T-cell (primary cell): ENCODE results near the gene WNT9B. TPM values are rescaled to one million over a fixed set of nuclear protein-coding genes. Genes with fewer than 3 reads are reported as not detected.
"Not testable (repeated sequence)": the region's sequence is repeated elsewhere in the genome, so short reads cannot be mapped to it uniquely, and the experiment has no call there.

Experiments
- ATAC-seq, 4 experiments: fragments of 200-7000 bp in 3 of 4; fragments of 150-1000 bp in 1 of 4; cut with Tn5 transposase; replicated peaks in 1 of 4; 1 replicate in 3 of 4; 2 replicates in 1 of 4; pipeline ENCODE4 v1.10.0; 2021; ENCODE audit warnings: moderate library complexity in 3 of 4, mild to moderate bottlenecking in 2 of 4, moderate number of reproducible peaks in 1 of 4
- CTCF ChIA-PET, 2 donors: fragments of 300-600 bp; sonication (Branson Sonifier 250); formaldehyde crosslinking; loops; one replicate each; lab custom pipeline; 2022; ENCODE audit warnings: antibody characterized with exemption in 2 of 2; lab: Charles Lee
- POLR2A ChIA-PET, 2 donors: fragments of 300-600 bp; sonication (Branson Sonifier 250); formaldehyde crosslinking; loops; one replicate each; lab custom pipeline; 2022; ENCODE audit warnings: antibody characterized with exemption in 2 of 2; lab: Charles Lee
- DNase-seq, 35 experiments: peaks; one replicate each; pipeline versions ENCODE4 v3.0.0 to v3.0.0-alpha.2; 2013 to 2023
- H3K27ac ChIP-seq: one replicate; pipeline ENCODE4 v1.5.1; 2013; ENCODE audit warnings: low read length
- H3K27me3 ChIP-seq, 2 experiments: replicated peaks in 1 of 2; 1 replicate in 1 of 2; 2 replicates in 1 of 2; pipeline versions ENCODE4 v1.6.1 to v1.7.0; 2013; ENCODE audit warnings: low read length in 1 of 2, mixed read lengths in 1 of 2; ENCODE audit not compliant: control insufficient read depth in 2 of 2, insufficient read depth in 2 of 2; ENCODE audit errors: extremely low read depth in 1 of 2
- H3K36me3 ChIP-seq, 2 donors: 1 replicate in 1 of 2; 2 replicates in 1 of 2; pipeline versions ENCODE4 v1.6.1 to v1.7.0; 2013; ENCODE audit warnings: low read length in 1 of 2; ENCODE audit not compliant: control insufficient read depth in 2 of 2, insufficient read depth in 1 of 2; ENCODE audit errors: extremely low read depth in 1 of 2
- H3K4me1 ChIP-seq, 2 experiments: 1 replicate in 1 of 2; 2 replicates in 1 of 2; pipeline versions ENCODE4 v1.6.1 to v1.7.0; 2013; ENCODE audit warnings: low read length in 2 of 2, mixed read lengths in 1 of 2; ENCODE audit not compliant: insufficient read depth in 2 of 2, control insufficient read depth in 1 of 2; ENCODE audit errors: extremely low read depth in 1 of 2
- H3K4me3 ChIP-seq, 2 donors: 1 replicate in 1 of 2; 2 replicates in 1 of 2; pipeline versions ENCODE4 v1.5.1 to v1.7.0; 2013; ENCODE audit warnings: mild to moderate bottlenecking in 2 of 2, low read length in 1 of 2, moderate library complexity in 1 of 2; ENCODE audit not compliant: control insufficient read depth in 1 of 2; ENCODE audit errors: extremely low read depth in 1 of 2
- H3K9me3 ChIP-seq: 2 replicates; pipeline ENCODE4 v1.7.0; 2013
- H3K27ac Mint-ChIP-seq, 2 donors: one replicate each; pipeline ENCODE4 v1.8.0; 2020 to 2021; ENCODE audit warnings: mild to moderate bottlenecking in 2 of 2, mixed read lengths in 2 of 2
- H3K27me3 Mint-ChIP-seq, 2 donors: one replicate each; pipeline ENCODE4 v1.8.0; 2021 to 2022; ENCODE audit warnings: mixed read lengths in 2 of 2
- H3K36me3 Mint-ChIP-seq: one replicate; pipeline ENCODE4 v1.8.0; 2021; ENCODE audit warnings: mixed read lengths
- H3K4me1 Mint-ChIP-seq, 3 donors: one replicate each; pipeline ENCODE4 v1.8.0; 2020 to 2022; ENCODE audit warnings: mixed read lengths in 3 of 3, mild to moderate bottlenecking in 1 of 3
- H3K4me3 Mint-ChIP-seq, 3 donors: one replicate each; pipeline ENCODE4 v1.8.0; 2020 to 2022; ENCODE audit warnings: mild to moderate bottlenecking in 3 of 3, mixed read lengths in 3 of 3, moderate library complexity in 3 of 3
- H3K9me3 Mint-ChIP-seq, 3 donors: one replicate each; pipeline ENCODE4 v1.8.0; 2020 to 2022; ENCODE audit warnings: mixed read lengths in 3 of 3
- WGBS: methylation state at CpG from one replicate; pipeline ENCODE4 v1.1.5; 2013; ENCODE audit warnings: missing lambda C conversion rate; ENCODE audit not compliant: insufficient coverage; 5-methylcytosine and 5-hydroxymethylcytosine counted together
- total RNA-seq, 35 experiments: library from RNA in 6 of 35; stranded (reverse) in 6 of 35; fragments of 120-200 nt in 1 of 35; gene quantifications; one replicate each; pipeline versions ENCODE4 v1.2.1 to v1.2.4 and lab custom pipeline; 2013 to 2026

Gene WNT9B
- total RNA-seq, 5 donors from 2014 or later (not counting 1 experiment from before 2014, with no cell fraction given): not detected

DNA sequence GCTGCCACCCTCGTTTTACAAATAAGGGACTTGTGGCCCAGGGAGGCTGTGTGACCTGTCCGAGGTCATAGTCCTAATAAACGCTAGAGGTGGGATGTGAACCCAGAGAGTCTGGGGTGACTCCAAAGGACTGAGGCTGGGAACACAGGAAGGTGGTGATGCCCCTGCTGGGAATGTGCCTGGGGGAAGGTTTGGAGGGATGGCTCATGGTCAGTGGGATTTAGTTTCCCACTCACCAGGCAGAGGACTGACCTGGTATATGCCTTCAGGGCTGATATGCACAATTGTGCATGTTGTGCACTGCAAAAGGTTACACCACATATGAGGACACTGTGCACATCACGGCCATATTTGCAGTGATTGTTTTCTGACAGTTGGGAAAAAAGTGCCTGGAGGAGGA is 13.9 kb upstream of the WNT9B start:
- ChIA-PET CTCF (no interaction called here), POLR2A (no interaction called here)
- no peak for DNase-seq
- no peaks in the 10 kb centered on the region for H3K36me3 ChIP-seq
- H3K4me3 ChIP-seq: no peak overlapping the region
- Mint-ChIP-seq H3K4me3 (no peak overlapping the region), H3K27ac (peak overlapping the region in 1 of 2 donors; percentile 11), H3K9me3 (peaks cover 0 to under 1% (median under 1%) of the 10 kb centered on the region in 3 donors), H3K36me3 (no peaks in the 10 kb centered on the region), H3K27me3 (peaks cover 14 to 31% of the 10 kb centered on the region in 2 donors), H3K4me1 (peaks cover 5 to 12% (median 8%) of the 10 kb centered on the region in 3 donors)
- 77% methylated on average over 3 of the region's 4 CpGs for WGBS
- no peaks in the 10 kb centered on the region for H3K9me3 ChIP-seq
- no peak for ATAC-seq
- H3K27ac ChIP-seq: no peak overlapping the region
- peaks cover 0 to 6% of the 10 kb centered on the region in 2 experiments for H3K4me1 ChIP-seq
- H3K27me3 ChIP-seq: peaks cover 0 to 45% of the 10 kb centered on the region in 2 experiments

DNA sequence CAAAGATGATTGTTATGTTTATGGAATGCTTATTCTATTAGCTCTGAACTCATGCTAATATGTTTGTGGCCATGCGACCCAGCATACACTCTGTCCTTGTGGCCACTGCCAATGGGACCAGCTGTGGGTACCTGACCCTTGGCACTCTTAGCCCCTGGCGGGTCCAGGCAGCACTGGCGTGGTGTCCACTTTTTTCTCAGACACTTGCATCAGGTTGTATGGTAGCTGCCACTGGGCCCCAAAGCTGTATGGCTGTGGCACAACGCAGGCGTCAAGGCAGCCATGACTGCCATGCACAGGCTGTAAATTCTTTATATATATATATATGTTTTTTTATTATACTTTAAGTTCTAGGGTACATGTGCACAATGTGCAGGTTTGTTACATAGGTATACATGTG is 12.2 kb upstream of the WNT9B start:
- peaks cover 5 to 12% (median 8%) of the 10 kb centered on the region in 3 donors for H3K4me1 Mint-ChIP-seq

DNA sequence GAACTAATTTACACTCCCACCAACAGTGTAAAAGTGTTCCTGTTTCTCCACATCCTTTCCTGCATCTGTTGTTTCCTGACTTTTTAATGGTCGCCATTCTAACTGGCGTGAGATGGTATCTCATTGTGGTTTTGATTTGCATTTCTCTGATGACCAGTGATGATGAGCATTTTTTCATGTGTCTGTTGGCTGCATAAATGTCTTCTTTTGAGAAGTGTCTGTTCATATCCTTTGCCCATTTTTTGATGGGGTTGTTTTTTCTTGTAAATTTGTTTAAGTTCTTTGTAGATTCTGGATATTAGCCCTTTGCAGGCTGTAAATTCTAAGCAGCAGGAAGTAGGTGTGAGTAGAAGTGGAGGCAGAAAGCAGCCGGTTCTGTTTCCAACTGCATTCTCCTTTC is 10.8 kb upstream of the WNT9B start:
- H3K27ac ChIP-seq, H3K4me1 ChIP-seq, CTCF ChIA-PET, H3K4me3 ChIP-seq, DNase-seq, H3K36me3 Mint-ChIP-seq, H3K36me3 ChIP-seq, H3K4me3 Mint-ChIP-seq, H3K9me3 ChIP-seq, ATAC-seq, POLR2A ChIA-PET: not testable (repeated sequence)
- peaks cover 0 to 50% of the 10 kb centered on the region in 2 experiments for H3K27me3 ChIP-seq
- peaks cover 24 to 46% of the 10 kb centered on the region in 2 donors for H3K27me3 Mint-ChIP-seq
- peaks cover 9 to 12% (median 12%) of the 10 kb centered on the region in 3 donors for H3K9me3 Mint-ChIP-seq
- H3K4me1 Mint-ChIP-seq: peaks cover 5 to 14% (median 12%) of the 10 kb centered on the region in 3 donors
- WGBS: 0% methylated on average over 1 of the region's 3 CpGs
- H3K27ac Mint-ChIP-seq: peak overlapping the region in 1 of 2 donors; percentile 43

More for the DNA sequence above, 12.2 kb upstream of the WNT9B start:
- DNase-seq: no peak
- Histone ChIP-seq H3K9me3 (no peaks in the 10 kb centered on the region), H3K36me3 (no peaks in the 10 kb centered on the region), H3K27ac (no peak overlapping the region), H3K27me3 (peaks cover 0 to 47% of the 10 kb centered on the region in 2 experiments), H3K4me3 (no peak overlapping the region), H3K4me1 (peaks cover 0 to 6% of the 10 kb centered on the region in 2 experiments)
- Mint-ChIP-seq H3K27me3 (peaks cover 24 to 40% of the 10 kb centered on the region in 2 donors), H3K36me3 (peaks cover 5% of the 10 kb centered on the region), H3K27ac (no peak overlapping the region), H3K4me3 (no peak overlapping the region), H3K9me3 (peaks cover 9 to 12% (median 12%) of the 10 kb centered on the region in 3 donors)
- ChIA-PET CTCF (no interaction called here), POLR2A (no interaction called here)
- no peak for ATAC-seq
- 76% methylated on average over 2 of the region's 5 CpGs for WGBS

DNA sequence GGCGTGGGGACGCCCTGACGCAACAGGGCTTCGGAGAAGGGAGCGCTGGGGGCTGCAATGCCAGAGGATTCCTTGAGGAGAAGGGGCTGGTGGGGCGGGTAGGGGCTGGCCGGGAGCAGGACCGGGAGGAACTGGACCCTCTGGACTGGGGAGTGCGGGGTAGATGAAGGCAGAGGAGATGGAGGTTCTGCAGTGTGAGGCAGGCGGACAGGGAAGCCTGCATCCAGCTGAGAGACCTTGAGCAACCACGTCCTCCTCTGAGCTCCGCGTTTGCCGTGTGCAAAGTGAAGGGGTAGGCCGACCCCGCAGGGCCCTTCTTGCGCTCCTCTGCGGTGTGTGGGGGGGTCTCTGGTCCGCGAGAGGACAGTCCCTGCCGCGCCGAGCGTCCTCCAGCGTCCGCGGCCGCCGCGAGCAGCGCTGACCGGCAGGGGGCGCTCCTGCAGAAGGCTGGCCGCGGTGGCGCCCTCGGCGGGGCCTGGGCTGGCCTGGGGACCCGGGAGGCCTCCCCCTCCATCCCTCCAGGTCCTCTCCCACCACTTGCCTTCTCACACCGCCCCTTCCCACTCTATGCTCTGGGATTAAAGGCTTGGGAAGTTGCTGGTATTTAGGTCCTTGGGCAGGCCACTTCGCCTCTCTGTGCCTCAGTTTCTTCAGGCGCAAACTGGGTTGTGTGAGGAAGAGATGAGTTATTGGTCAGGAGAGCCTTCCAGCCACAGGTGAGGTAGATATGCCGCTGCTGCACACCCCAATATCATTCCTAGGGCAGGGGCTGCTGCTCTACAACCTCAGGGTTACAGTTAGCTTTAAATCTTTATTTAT is 9.6 kb upstream of the WNT9B start:
- Mint-ChIP-seq H3K4me1 (peaks cover 3 to 8% (median 7%) of the 10 kb centered on the region in 3 donors), H3K9me3 (peaks cover 9 to 12% (median 12%) of the 10 kb centered on the region in 3 donors), H3K36me3 (peaks cover 5% of the 10 kb centered on the region), H3K27ac (no peak overlapping the region), H3K4me3 (peak overlapping the region in 1 of 3 donors; percentile 13), H3K27me3 (peaks cover 32 to 57% of the 10 kb centered on the region in 2 donors)
- ChIA-PET CTCF (interaction anchor here (0.6 to 0.7 kb wide), 3 partner anchors 16 to 99 kb away, joined by 3 read pairs; no protein-coding TSS in a partner anchor), POLR2A (no interaction called here)
- no peak overlapping the region for H3K4me3 ChIP-seq
- 34% methylated on average over 19 of the region's 43 CpGs for WGBS
- no peaks in the 10 kb centered on the region for H3K9me3 ChIP-seq
- ATAC-seq (peak in 1 of 4 experiments; percentile 52), DNase-seq (peak in 6 of 35 experiments; percentile 11 to 48 (median 25))
- H3K27ac ChIP-seq: no peak overlapping the region
- no peaks in the 10 kb centered on the region for H3K36me3 ChIP-seq
- peaks cover 0 to 6% of the 10 kb centered on the region in 2 experiments for H3K4me1 ChIP-seq
- H3K27me3 ChIP-seq: peaks cover 0 to 55% of the 10 kb centered on the region in 2 experiments

DNA sequence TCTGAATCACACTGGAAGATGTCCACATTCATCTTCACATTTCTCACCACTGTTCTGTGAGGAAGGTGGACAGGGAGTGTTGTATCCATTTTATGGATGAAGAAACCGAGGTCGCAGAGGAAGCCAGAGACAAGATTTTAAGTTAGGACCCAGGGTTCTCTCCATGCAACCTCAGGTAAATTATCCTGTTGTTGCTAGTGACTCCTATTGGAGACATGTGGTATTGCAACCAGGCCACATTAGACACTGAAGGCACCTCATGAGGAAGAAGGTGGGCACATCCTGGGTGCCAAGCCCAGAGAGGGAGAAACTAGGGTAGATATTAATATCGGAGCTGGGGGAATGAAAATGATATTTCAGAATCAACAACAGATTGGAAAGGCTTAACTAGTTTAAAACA is 8.5 kb upstream of the WNT9B start:
- H3K4me1 Mint-ChIP-seq: peaks cover 3 to 8% (median 7%) of the 10 kb centered on the region in 3 donors
- H3K4me1 ChIP-seq: peaks cover 0 to 6% of the 10 kb centered on the region in 2 experiments
- no peak overlapping the region for H3K27ac ChIP-seq
- H3K9me3 Mint-ChIP-seq: peaks cover 9 to 12% (median 12%) of the 10 kb centered on the region in 3 donors
- ChIA-PET POLR2A (no interaction called here), CTCF (interaction anchor here in 1 of 2 donors (0.7 kb wide), 1 partner anchor 15 kb away, joined by 3 read pairs; no protein-coding TSS in a partner anchor)
- peaks cover 42 to 62% of the 10 kb centered on the region in 2 donors for H3K27me3 Mint-ChIP-seq
- peaks cover 0 to 59% of the 10 kb centered on the region in 2 experiments for H3K27me3 ChIP-seq
- H3K36me3 Mint-ChIP-seq: peaks cover 5% of the 10 kb centered on the region
- H3K36me3 ChIP-seq: no peaks in the 10 kb centered on the region
- no peak overlapping the region for H3K27ac Mint-ChIP-seq
- H3K4me3 ChIP-seq: no peak overlapping the region
- no peaks in the 10 kb centered on the region for H3K9me3 ChIP-seq
- WGBS: no CpG with 5 or more reads among the region's 3 CpGs
- ATAC-seq (no peak), DNase-seq (no peak)
- no peak overlapping the region for H3K4me3 Mint-ChIP-seq
